Muscle of arm (tissue), 12 donors: Measurements from ENCODE around the gene RNF214. TPM values are rescaled to one million over a fixed set of nuclear protein-coding genes. Genes with fewer than 3 reads are reported as not detected.

Experiments
- DNase-seq: peaks from one replicate; pipeline ENCODE4 v3.0.0-alpha.2; 2013
- polyA plus RNA-seq, 12 donors: library from polyadenylated mRNA; unstranded; fragments of 120-200 nt; gene quantifications; one replicate each; pipeline ENCODE4 v1.2.1, GENCODE V29; 2013; ENCODE audit not compliant: insufficient read length in 12 of 12

RNF214 gene
- polyA plus RNA-seq, 12 donors: 16.7 to 28.8 (median 19.3) TPM; not detected in 1

DNA sequence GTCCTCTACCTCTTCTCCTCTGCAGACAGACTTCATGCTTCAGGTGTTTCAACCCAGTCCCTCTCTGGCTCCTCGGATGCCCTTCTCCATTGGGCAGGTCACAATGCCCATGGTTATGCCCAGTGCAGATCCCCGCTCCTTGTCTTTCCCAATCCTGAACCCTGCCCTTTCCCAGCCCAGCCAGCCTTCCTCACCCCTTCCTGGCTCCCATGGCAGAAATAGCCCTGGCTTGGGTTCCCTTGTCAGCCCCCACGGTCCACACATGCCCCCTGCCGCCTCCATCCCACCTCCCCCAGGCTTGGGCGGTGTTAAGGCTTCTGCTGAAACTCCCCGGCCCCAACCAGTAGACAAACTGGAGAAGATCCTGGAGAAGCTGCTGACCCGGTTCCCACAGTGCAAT, 49.4 kb downstream of the RNF214 start:
- DNase-seq: no peak

DNA sequence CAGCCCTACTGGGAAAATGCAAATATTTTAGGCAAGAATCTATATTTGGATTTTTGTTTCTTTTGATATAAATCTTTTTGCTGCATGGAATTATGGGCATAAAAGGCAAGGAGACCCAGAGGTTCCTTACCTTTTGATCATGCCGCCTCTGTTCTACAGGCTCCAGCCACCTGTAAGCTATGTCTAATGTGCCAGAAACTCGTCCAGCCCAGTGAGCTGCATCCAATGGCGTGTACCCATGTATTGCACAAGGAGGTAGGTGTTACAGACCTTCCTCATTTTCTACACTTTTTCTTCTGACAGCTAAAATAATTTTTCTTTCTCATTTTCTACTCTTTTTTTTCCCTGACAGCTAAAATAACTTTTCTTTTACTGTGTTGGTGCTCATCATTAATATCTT, 50.5 kb downstream of the RNF214 start:
- DNase-seq: no peak

DNA sequence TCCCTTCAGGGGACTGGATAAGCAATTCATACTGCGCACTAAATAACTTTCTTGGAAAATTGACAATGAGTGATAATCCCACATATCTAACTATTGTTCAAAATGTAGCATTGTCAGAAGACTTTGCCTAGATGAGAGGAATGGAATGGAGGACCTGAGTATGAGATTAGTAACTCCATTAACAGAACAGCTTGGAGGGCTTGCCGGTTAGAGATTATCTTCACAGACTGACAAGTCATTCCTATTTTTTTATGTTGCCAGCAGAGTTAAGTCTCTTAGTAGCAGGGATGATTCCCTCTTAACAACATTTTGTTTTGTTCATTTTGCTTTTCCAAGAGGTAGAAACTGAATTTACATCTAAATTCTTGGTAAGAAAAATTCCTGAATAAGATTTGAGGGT, 51.6 kb downstream of the RNF214 start:
- no peak for DNase-seq

DNA sequence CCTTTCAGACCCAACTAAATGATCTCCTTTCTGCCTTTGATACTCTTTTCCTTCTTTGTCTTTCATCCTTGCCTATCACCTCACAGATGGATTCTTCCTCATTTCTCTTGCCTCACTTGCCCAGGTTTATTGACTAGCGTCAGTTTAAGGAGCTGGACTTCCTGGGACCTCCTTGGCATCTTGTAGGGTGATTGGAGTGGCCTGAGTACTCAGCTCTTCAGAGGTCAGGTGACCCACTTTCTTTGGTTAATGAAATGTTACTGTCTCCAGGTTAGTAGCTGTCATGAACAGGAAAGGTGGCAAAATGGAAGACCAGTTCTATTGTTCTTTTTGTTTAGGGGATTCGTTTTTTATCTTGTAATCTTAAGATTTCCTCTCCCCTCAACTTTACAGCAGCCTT, 54.1 kb downstream of the RNF214 start:
- DNase-seq: no peak

DNA sequence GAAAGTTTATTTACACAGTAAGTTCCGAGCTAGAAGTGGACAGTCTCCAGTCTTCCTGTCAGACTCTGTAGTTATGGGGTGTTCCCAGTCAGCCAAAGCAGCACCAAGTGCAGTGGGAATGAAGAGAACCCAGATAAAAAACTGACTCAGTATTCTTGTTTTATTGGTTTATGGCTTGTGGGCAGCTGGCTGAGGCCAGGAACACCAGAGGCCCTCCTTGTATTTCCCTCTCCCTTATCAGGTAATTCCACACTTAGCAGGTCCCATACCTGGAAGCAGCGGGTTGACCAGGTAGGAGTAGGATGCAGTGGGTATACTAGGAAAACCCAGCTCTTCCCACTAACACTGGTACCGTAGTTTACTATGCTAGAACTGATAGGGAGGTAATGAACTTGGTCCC, 55.2 kb downstream of the RNF214 start:
- no peak for DNase-seq

DNA sequence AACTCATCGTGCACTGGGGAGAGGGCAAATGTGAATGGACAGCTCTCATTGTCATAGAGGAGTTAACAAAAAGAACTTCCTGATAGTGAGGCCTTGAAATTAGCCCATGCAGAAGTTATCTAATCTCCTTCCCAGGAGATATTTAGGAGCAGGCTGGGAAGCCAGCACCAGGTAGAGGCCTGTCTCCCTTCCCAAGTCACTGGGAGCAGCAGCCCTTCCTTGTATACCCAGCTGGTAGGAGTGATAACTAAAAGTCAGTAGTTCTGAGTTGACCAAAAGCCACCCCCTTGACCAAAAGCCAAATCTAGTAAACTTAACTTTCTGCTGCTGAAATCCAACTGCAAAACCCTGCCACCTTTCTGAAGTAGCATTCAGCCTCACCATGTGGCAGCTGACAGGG, 57.3 kb downstream of the RNF214 start:
- no peak for DNase-seq

DNA sequence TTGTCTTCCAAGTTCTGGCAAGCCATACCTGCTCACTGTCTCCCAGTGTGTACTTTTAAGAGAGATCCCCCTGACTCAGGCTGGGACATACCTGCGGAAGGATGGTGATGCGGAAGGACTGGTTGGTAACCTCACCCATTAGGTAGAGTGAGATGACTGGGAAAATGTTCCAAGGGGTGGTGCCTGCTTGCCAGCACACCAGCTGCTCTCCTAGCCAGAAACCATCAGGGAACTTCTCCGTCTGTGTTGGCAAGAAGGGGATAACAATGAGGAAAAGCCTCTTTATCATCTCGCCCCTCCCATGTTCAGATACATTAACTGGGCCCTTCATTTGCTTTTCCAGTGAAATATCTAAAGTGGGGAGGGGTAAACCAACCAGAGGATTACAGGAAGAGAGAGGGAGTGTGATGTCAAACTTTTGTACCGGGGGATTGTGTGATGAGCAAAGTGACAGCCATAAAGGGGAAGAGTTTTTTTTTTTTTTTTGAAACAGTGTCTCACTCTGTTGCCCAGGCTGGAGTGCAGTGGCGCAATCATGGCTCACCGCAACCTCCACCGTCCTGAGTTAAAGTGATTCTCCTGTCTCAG, 58.4 kb downstream of the RNF214 start, which contains the start of gene BACE1-AS:
TSS of gene BACE1-AS (plus strand) at position 538 of the 588 bp plus-strand sequence.
- DNase-seq: no peak

DNA sequence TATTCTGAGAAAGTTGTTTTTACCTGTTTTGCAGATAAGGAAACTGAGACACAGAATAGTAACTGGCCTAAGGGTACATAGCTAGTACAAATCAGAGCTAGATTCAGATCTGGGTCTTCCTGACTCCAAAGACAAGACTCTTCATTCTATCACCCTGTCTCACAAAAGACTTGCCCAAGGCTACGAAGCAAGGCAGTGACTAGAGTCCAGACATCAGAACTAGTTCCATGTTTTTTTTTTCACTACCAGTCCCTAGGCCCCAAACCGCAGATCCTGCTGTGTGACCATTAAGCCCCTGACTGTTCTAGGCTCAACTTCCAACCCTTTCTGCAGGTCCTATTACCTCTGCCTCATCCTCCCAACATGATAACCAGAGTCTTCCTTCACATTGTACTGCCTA, 60.1 kb downstream of the RNF214 start:
- no peak for DNase-seq

DNA sequence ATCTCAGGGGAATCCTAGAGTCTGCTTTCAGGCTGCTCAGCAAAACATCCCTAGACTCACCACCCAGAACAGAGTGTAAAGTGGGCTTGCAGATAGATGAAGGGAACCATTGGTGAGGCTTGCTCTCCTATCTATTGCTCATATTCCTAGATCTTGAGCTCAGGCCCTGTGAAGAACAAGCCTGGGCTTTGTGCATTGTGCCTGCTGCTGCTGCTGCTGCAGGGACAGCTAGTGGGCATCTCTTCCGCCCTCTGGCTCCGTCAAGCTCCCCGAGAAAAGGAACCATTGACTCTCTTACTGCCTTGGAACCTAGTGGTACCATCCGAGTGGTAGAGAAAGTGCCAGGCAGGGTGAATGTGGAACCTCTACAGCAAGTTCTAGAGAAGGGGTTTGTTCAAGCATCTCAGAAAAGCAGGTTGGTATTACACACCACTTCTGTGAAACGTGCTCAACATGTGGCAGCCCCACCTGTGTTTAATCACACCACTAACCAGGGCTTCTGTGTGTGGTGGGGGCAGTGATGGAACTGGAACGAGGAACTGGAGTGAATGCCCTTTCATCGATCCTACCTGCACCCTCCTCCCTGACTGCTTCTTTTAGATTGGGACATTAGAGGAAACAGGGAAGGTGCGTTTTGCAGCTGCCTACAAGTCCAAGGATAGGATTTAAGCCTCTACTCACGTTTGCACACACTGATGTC, 63.1 kb downstream of the RNF214 start:
- DNase-seq: no peak

DNA sequence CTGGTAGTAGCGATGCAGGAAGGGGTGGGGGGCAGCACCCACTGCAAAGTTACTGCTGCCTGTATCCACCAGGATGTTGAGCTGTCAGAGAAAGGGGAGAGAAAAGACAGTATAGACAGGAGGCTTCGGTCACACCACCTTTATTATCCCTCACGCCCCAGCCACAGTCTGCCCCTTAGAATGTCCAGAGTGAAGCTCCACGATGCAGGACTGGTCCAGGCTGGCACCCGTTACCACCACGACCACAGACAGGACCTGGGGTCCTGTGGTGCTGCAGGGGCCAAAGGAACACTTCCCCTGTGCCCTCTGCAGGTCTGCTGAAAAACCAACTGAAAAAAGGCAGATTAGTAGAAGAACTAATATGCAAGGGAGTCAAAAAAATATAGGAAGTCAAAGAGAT, 64.4 kb downstream of the RNF214 start:
- no peak for DNase-seq

DNA sequence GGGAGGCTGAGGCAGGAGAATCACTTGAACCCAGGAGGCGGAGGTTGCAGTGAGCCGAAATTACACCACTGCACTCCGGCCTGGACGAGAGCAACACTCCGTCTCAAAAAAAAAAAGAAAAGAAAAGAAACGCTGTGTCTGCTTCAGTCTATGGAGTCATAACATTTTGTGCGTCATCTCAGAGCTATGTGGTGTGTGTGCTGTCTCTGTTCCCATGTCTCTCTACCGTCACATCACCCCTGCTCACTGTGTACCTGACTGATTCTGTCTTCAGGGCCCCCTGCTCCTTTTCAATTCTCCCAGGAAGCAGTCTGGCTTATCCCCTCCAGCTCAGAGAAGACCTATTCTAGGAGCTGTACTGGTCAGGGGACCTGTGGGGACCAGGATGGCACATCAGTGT, 65.7 kb downstream of the RNF214 start:
- DNase-seq: no peak

DNA sequence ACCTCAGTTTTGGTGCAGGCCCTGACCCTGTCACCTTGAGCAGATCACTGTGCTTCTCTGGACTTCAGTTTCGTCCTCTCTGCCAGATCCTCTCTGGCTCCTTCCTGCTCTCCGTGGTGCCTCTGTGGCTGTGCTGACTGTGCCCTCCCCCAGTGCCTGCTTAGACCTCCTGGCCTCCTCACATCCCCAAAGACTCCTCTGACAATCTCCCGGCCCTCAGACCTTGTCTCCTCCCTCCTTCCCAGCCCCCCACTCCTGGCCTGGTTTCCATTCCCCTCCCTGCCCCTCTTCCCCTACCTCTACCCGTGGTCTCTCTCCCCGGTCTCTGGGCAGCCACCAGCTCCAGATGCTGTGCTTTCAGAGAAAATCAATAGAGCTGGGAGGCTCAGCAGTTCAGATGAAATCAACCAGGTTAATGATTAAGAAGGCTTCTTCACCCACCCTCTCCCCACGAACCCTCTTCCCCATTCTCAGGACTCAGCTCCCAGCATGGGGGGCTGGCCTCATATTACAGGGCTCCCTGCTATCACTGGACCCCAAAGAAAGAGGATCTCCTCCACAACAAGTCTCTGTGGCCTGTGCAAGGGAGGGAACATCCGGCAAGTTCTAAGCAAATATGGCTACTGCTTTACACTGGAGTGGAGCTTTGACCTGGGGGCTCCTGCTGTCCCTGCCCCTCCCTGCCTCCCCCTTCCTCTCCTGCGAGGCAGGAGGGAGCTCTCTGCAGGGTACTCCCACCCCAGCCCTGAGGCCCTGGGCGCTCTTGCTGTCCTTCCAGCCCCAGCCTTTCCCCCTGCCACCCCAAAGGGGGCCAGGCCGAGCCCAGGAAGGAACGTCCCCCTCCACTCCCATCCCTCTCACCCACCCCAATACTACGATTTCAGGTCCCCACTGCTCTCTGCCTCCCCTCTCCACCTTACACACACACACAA, 67.1 kb downstream of the RNF214 start:
- no peak for DNase-seq

DNA sequence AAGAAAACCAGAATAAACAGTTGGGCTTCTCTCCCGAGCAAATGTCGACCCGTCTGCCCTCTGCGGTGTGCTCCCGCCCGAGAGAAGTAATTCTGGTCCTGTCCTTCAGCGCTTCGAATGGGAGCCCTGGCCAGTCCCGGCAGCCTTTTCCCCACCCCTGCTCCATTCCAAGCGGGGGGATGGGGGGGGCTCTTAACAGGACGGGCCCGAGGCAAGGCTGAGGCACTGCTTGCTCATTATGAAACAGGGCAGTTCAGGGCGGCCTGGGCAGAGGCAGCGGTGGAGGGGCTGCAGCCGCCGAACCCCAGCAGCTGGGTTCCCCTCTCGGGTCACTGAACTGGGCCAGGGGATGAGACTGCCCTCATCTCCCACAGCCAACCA, 67.8 kb downstream of the RNF214 start:
- no peak for DNase-seq

DNA sequence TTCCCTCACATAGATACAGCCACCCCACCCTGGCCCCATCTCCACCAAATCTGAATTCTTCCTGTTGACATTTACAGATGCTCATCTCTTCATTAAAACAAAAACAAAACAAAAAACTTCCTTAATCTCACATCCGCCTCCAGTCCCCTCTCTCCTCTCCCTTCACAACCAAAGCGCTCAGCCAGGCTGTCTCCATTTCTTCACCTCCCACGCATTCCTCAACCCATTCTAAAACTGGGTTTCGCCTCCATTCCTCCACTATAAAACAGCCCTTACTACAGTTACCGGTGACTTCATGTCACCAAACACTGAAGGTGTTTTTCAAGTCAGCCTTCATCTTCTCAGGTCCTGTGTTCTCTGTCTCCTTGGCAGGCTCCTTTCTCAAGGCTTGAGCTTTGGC, 68.3 kb downstream of the RNF214 start:
- DNase-seq: no peak

DNA sequence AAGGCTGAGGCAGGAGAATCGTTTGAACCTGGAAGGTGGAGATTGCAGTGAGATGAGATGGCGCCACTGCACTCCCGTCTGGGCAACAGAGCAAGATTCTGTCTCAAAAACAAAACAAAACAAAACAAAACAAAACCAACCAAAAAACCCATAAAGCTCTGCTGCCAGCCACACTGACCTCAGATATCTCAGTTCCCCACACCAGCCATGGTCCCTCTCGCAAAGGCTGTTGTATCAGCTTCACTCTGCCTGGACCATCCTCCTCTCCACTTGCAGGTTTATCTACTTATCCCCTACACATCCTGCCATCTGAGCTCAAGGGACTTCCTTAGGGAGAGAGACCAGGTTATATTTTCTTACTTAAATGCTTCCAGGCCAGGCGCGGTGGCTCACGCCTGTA, 69.8 kb downstream of the RNF214 start:
- DNase-seq: no peak

DNA sequence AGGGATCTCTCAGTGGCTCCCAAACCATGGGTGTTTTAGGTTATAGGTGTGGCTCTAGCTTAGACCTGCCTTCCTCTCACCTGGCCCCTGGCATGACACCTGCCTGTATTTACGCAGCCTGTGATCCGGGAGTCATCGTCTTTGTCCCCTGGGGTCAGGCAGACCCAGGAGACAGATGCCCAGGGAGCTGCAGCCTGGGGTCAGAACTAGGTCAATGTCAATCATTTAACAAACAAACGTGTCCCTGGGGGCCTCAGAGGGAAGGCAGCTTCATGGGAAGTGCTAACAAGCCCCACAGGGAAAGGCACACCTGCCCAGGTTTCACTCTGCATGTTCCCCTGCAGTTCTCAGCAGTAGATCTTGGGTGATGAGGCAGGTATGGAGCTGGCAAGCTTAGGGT, 70.6 kb downstream of the RNF214 start:
- no peak for DNase-seq

DNA sequence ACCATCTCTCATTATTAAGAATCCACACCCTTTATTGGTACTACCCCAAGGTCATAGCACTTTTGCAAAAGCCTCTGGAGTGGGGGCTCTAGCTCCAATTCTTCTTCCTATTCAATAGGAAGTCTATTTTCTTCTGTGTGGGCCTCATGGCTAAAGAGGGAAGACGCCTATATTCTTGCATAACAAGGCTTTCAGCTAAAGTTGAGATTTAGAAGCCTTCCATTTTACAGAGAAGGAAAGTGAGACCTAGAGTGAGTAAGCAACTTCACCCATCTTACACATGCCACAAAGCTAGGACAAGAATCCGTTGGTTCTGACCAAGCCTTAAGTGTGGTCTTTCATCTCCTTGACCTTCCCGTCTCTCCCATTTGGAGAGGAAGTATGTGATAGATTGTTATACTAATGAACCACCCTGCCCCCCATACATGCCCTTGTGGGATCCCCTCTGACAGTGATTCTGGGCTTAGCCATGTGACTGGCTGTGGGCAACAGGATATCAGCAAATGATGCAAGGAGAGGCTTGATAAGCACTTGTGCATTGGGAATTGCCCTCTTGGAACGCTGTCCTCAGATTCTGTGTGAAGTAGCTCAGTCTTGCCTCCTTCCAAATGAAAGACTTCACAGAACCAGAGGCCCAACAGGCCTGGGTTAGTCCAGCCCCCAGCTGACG, 71.3 kb downstream of the RNF214 start:
- DNase-seq: no peak

DNA sequence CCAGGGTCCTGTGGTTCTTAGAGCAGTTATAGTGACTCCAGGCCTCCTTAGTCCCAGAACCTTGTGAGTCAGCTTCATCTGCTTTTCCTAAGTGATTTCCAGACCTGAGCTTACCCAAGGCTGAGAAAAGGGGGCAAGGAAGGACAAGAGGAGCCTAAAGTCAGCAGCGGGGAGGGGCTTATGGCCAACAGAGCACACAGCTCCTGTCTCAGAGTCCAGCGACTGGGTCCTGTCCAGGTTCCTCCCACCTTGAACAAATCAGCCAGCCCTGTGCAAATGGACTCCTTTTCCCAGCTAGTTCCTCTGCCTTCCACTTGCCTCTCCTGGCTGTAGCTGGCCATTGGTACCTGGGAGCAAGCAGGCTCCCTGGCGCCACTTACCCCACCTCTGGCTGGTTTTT, 72.7 kb downstream of the RNF214 start:
- no peak for DNase-seq

DNA sequence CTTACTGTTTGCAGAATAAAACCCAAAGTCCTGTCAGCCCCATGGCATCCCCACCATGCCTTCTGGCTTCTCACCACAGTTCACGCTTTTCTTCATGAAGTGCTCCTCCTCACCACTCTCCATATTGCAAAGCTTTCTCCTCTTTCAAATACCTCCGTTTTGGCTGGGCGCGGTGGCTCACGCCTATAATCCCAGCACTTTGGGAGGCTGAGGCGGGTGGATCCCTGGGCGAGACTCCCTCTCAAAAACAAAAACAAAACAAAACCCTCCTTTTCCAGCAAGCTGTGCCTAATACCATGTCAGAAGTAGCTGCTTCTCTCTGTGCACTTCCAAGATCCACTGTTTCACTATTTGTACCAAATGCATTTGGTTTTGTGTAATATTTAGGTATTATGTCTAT, 76.8 kb downstream of the RNF214 start:
- DNase-seq: no peak

DNA sequence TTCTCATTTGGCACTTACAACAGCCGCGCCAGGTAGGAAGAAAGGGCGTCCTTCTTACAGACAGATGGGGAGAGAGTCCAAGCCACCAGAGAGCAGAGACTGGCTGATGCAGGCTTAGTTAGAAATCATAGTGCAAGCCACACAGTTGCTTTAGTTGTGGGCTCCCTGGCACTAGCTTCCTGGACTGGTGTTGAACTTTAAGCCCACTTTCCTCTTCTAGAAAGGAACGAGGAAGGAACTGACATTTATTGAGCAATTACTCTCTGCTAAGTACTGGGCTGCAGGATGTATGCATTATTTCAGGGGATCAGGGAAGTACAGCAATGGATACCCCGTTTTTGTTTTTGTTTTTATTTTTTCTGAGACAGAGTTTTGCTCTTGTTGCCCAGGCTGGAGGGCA, 80.6 kb downstream of the RNF214 start:
- DNase-seq: no peak

DNA sequence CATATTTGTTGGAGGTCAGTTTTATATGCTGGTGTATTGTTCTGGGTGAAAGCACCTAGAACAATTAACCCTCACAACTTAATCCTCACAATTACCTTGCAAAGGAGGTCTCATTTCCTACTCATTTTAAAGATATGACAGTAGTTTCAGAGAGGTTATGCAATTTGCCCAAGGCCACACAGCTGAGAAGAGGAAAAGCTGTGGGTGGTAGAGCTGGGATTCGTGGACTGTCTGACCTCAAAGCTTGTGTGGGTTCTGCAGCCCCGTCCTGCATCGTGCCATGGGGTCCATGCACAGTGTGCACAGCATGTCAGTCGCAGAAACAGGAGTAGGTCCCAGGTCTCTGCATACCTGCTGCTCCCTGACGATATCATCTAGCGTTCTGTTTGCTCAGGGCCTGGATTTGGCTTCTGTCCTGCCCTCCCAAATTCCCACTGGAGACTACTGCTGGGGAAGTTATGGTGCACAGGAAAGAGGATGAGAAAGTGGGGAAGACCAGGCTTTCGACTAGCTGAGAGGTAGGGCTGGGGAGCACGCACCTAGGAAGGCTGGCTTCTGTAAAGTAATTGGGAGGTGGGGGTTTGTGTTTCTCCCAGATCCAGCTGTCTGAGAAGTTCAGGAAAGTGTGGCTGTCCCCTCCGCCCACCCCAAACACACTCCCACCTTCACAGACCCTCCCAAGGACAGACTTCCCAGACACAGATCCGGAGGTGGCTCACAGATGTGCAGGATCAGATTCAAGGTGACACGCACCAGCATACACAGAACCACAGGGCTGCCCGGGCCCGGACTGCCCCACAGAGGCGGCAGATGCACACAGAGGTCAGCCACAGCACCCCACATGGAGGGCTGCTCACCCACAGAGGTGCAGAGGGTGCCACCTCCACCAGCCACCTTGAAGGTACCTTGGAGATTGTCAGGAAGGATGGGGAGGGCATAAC, 81.6 kb downstream of the RNF214 start:
- no peak for DNase-seq
